ENCODE measurements around the gene PPARD. TPM values are rescaled to one million over a fixed set of nuclear protein-coding genes. Genes with fewer than 3 reads are reported as not detected.
"Not testable (repeated sequence)": the region's sequence is repeated elsewhere in the genome, so short reads cannot be mapped to it uniquely, and the experiment has no call there.

The PPARD gene
- polyA plus RNA-seq, 4 donors = 7.8 to 29.4 (median 13.8) TPM

- DNase-seq = no peak
- peaks cover 0 to 2% (median 0%) of the 10 kb centered on the region in 3 donors for H3K4me1 ChIP-seq (ENCODE audit: control insufficient read depth in 3 of 3, insufficient read depth in 2 of 3, low read depth in 1 of 3, low read length in 2 of 3)
- no peak overlapping the region for H3K4me3 ChIP-seq (ENCODE audit: low read depth in 1 of 3, low read length in 3 of 3)
- no peak for FAIRE-seq
- H3K36me3 ChIP-seq (ENCODE audit: control insufficient read depth in 3 of 3, insufficient read depth in 2 of 3, low read depth in 1 of 3, low read length in 3 of 3) = no peaks in the 10 kb centered on the region
- peaks cover 0 to 13% of the 10 kb centered on the region in 2 donors for H3K9me3 ChIP-seq (ENCODE audit: control insufficient read depth in 2 of 2, insufficient read depth in 1 of 2, low read depth in 1 of 2, low read length in 1 of 2)
- H3K27ac ChIP-seq (ENCODE audit: low read depth in 1 of 3, low read length in 2 of 3) = no peak overlapping the region
- H3K27me3 ChIP-seq (ENCODE audit: control insufficient read depth in 3 of 3, insufficient read depth in 3 of 3, low read length in 3 of 3) = no peaks in the 10 kb centered on the region
- WGBS, 3 donors = 77 to 90% (median 89%) methylated on average over 9 of the region's 9 CpGs
Observed at GRCh38 chr6:35330541-35331119, 11.7 kb upstream of the PPARD start.

GRCh38 chr6:35332074-35332887 is 10.1 kb upstream of the PPARD start:
- FAIRE-seq; H3K4me3 ChIP-seq (ENCODE audit: low read depth in 1 of 3, low read length in 3 of 3); H3K4me1 ChIP-seq (ENCODE audit: control insufficient read depth in 3 of 3, insufficient read depth in 2 of 3, low read depth in 1 of 3, low read length in 2 of 3); H3K27me3 ChIP-seq (ENCODE audit: control insufficient read depth in 3 of 3, insufficient read depth in 3 of 3, low read length in 3 of 3); H3K36me3 ChIP-seq (ENCODE audit: control insufficient read depth in 3 of 3, insufficient read depth in 2 of 3, low read depth in 1 of 3, low read length in 3 of 3); H3K27ac ChIP-seq (ENCODE audit: low read depth in 1 of 3, low read length in 2 of 3): not testable (repeated sequence)
- 41 to 67% (median 51%) methylated on average over 9 of the region's 9 CpGs for WGBS, 3 donors
- DNase-seq = peak; percentile 11 to 90
- H3K9me3 ChIP-seq (ENCODE audit: control insufficient read depth in 2 of 2, insufficient read depth in 1 of 2, low read depth in 1 of 2, low read length in 1 of 2) = peaks cover 0 to 13% of the 10 kb centered on the region in 2 donors

- no peaks in the 10 kb centered on the region for H3K27me3 ChIP-seq (ENCODE audit: control insufficient read depth in 3 of 3, insufficient read depth in 3 of 3, low read length in 3 of 3)
- no peak for DNase-seq
- no peak overlapping the region for H3K27ac ChIP-seq (ENCODE audit: low read depth in 1 of 3, low read length in 2 of 3)
- no peak overlapping the region for H3K4me3 ChIP-seq (ENCODE audit: low read depth in 1 of 3, low read length in 3 of 3)
- WGBS, 3 donors = 75 to 82% (median 76%) methylated on average over 13 of the region's 13 CpGs
- peaks cover 3 to 9% (median 6%) of the 10 kb centered on the region in 3 donors for H3K4me1 ChIP-seq (ENCODE audit: control insufficient read depth in 3 of 3, insufficient read depth in 2 of 3, low read depth in 1 of 3, low read length in 2 of 3)
- FAIRE-seq = no peak
- H3K36me3 ChIP-seq (ENCODE audit: control insufficient read depth in 3 of 3, insufficient read depth in 2 of 3, low read depth in 1 of 3, low read length in 3 of 3) = peaks cover 0 to 17% (median 2%) of the 10 kb centered on the region in 3 donors
- no peaks in the 10 kb centered on the region for H3K9me3 ChIP-seq (ENCODE audit: control insufficient read depth in 2 of 2, insufficient read depth in 1 of 2, low read depth in 1 of 2, low read length in 1 of 2)
Observed at GRCh38 chr6:35341557-35341956, 801 bp upstream of the PPARD start.

- H3K4me1 ChIP-seq (ENCODE audit: control insufficient read depth in 3 of 3, insufficient read depth in 2 of 3, low read depth in 1 of 3, low read length in 2 of 3) = peaks cover 3 to 14% (median 6%) of the 10 kb centered on the region in 3 donors
- 4 to 17% (median 11%) methylated on average over 13 of the region's 13 CpGs for WGBS, 3 donors
- peaks cover 0 to 25% (median 10%) of the 10 kb centered on the region in 3 donors for H3K36me3 ChIP-seq (ENCODE audit: control insufficient read depth in 3 of 3, insufficient read depth in 2 of 3, low read depth in 1 of 3, low read length in 3 of 3)
- no peaks in the 10 kb centered on the region for H3K9me3 ChIP-seq (ENCODE audit: control insufficient read depth in 2 of 2, insufficient read depth in 1 of 2, low read depth in 1 of 2, low read length in 1 of 2)
- FAIRE-seq = no peak
- DNase-seq = peak; percentile 62 to 71
- H3K27ac ChIP-seq (ENCODE audit: low read depth in 1 of 3, low read length in 2 of 3) = peak overlapping the region in 2 of 3 donors; percentile 57 to 93
- H3K27me3 ChIP-seq (ENCODE audit: control insufficient read depth in 3 of 3, insufficient read depth in 3 of 3, low read length in 3 of 3) = no peaks in the 10 kb centered on the region
- peak overlapping the region; percentile 91 to 94 (median 93) for H3K4me3 ChIP-seq (ENCODE audit: low read depth in 1 of 3, low read length in 3 of 3)
Observed at GRCh38 chr6:35343092-35343834, 905 bp downstream of the PPARD start.

- Histone ChIP-seq H3K4me3 (ENCODE audit: low read depth in 1 of 3, low read length in 3 of 3) (peak overlapping the region in 2 of 3 donors; percentile 91 to 94), H3K27me3 (ENCODE audit: control insufficient read depth in 3 of 3, insufficient read depth in 3 of 3, low read length in 3 of 3) (no peaks in the 10 kb centered on the region), H3K27ac (ENCODE audit: low read depth in 1 of 3, low read length in 2 of 3) (peak overlapping the region in 1 of 3 donors; percentile 93), H3K9me3 (ENCODE audit: control insufficient read depth in 2 of 2, insufficient read depth in 1 of 2, low read depth in 1 of 2, low read length in 1 of 2) (no peaks in the 10 kb centered on the region), H3K4me1 (ENCODE audit: control insufficient read depth in 3 of 3, insufficient read depth in 2 of 3, low read depth in 1 of 3, low read length in 2 of 3) (peaks cover 3 to 19% (median 6%) of the 10 kb centered on the region in 3 donors), H3K36me3 (ENCODE audit: control insufficient read depth in 3 of 3, insufficient read depth in 2 of 3, low read depth in 1 of 3, low read length in 3 of 3) (peaks cover 0 to 31% (median 10%) of the 10 kb centered on the region in 3 donors)
- no peak for FAIRE-seq
- 57 to 68% (median 68%) methylated on average over 6 of the region's 6 CpGs for WGBS, 3 donors
- no peak for DNase-seq
Observed at GRCh38 chr6:35343835-35344550, 1.6 kb downstream of the PPARD start.

GRCh38 chr6:35351422-35351821 is 9.1 kb downstream of the PPARD start:
- Histone ChIP-seq H3K27ac (ENCODE audit: low read depth in 1 of 3, low read length in 2 of 3) (no peak overlapping the region), H3K27me3 (ENCODE audit: control insufficient read depth in 3 of 3, insufficient read depth in 3 of 3, low read length in 3 of 3) (no peaks in the 10 kb centered on the region), H3K4me3 (ENCODE audit: low read depth in 1 of 3, low read length in 3 of 3) (no peak overlapping the region), H3K9me3 (ENCODE audit: control insufficient read depth in 2 of 2, insufficient read depth in 1 of 2, low read depth in 1 of 2, low read length in 1 of 2) (no peaks in the 10 kb centered on the region), H3K36me3 (ENCODE audit: control insufficient read depth in 3 of 3, insufficient read depth in 2 of 3, low read depth in 1 of 3, low read length in 3 of 3) (peaks cover 0 to 60% (median 8%) of the 10 kb centered on the region in 3 donors), H3K4me1 (ENCODE audit: control insufficient read depth in 3 of 3, insufficient read depth in 2 of 3, low read depth in 1 of 3, low read length in 2 of 3) (peaks cover 0 to 10% (median 0%) of the 10 kb centered on the region in 3 donors)
- no peak for DNase-seq
- 86 to 93% (median 92%) methylated on average over 4 of the region's 4 CpGs for WGBS, 3 donors
- FAIRE-seq = no peak

- 97 to 100% (median 100%) methylated on average over 2 of the region's 2 CpGs for WGBS, 3 donors
- H3K4me1 ChIP-seq (ENCODE audit: control insufficient read depth in 3 of 3, insufficient read depth in 2 of 3, low read depth in 1 of 3, low read length in 2 of 3) = peaks cover 0 to 10% (median 0%) of the 10 kb centered on the region in 3 donors
- no peak overlapping the region for H3K4me3 ChIP-seq (ENCODE audit: low read depth in 1 of 3, low read length in 3 of 3)
- H3K9me3 ChIP-seq (ENCODE audit: control insufficient read depth in 2 of 2, insufficient read depth in 1 of 2, low read depth in 1 of 2, low read length in 1 of 2) = no peaks in the 10 kb centered on the region
- DNase-seq = no peak
- H3K27ac ChIP-seq (ENCODE audit: low read depth in 1 of 3, low read length in 2 of 3) = no peak overlapping the region
- no peak for FAIRE-seq
- H3K27me3 ChIP-seq (ENCODE audit: control insufficient read depth in 3 of 3, insufficient read depth in 3 of 3, low read length in 3 of 3) = no peaks in the 10 kb centered on the region
- H3K36me3 ChIP-seq (ENCODE audit: control insufficient read depth in 3 of 3, insufficient read depth in 2 of 3, low read depth in 1 of 3, low read length in 3 of 3) = peaks cover 0 to 65% (median 5%) of the 10 kb centered on the region in 3 donors
Observed at GRCh38 chr6:35352735-35353134, 10.4 kb downstream of the PPARD start.

Measured in small intestine (tissue), 7 donors.